ENCODE results near the gene SLC40A1. TPM values are rescaled to one million over a fixed set of nuclear protein-coding genes. Genes with fewer than 3 reads are reported as not detected.

The SLC40A1 gene
- total RNA-seq, 4 donors from 2014 or later: 115 to 285 (median 133) TPM

GRCh38 chr2:189625636-189626035, 45.0 kb upstream of the SLC40A1 start:
- 93 to 96% methylated on average over 2 of the region's 2 CpGs for WGBS, 2 donors

DNA sequence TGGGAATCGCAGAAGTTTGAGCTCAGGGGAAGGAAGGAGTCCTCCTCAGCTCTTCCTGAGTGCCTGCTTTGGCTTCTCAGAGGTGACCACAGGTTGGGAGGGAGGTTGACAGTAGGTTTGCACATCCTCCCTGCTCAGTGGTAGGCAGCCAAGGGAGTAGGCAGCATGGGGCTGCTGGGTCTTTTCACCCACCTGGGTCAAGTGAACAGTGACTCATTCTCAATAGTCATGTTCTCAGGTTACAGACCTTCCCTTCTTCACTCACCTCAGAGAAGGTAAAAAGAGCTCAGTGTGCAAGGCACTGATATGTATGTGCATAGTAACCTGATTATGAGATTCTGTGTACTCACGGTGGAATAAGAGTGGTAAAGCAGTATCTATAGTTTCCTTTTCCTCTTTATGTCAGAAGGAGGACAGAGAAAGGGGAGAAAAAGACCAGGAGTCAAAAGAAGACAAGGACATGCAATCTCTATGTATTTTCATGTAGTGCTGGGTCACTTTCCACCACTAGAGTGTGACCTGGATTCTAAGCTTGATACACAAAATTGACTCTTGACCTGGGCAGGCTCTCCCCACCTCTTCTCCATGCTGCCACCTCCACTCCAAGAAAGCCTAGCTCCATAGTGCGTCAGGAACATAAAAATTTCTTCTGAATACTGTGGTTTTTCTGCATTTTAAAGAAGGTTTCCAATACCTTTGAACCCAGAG, 44.2 kb upstream of the SLC40A1 start:
- intact Hi-C loops (cut with DNase I): loop anchor here (10.0 kb wide), 1 partner anchor 160 kb away; no protein-coding TSS in a partner anchor
- no peak overlapping the region for H3K27ac ChIP-seq
- WGBS, 2 donors: 75 to 79% methylated on average over 3 of the region's 3 CpGs
- no peak overlapping the region for H3K4me3 ChIP-seq (replicated peaks in 1 of 3)
- no peaks in the 10 kb centered on the region for H3K27me3 ChIP-seq
- DNase-seq: no peak
- no peaks in the 10 kb centered on the region for H3K4me1 ChIP-seq
- no peak for TF ChIP-seq POLR2A (IDR thresholded peaks at IDR 0.05)
- TF ChIP-seq, protein P1, sequence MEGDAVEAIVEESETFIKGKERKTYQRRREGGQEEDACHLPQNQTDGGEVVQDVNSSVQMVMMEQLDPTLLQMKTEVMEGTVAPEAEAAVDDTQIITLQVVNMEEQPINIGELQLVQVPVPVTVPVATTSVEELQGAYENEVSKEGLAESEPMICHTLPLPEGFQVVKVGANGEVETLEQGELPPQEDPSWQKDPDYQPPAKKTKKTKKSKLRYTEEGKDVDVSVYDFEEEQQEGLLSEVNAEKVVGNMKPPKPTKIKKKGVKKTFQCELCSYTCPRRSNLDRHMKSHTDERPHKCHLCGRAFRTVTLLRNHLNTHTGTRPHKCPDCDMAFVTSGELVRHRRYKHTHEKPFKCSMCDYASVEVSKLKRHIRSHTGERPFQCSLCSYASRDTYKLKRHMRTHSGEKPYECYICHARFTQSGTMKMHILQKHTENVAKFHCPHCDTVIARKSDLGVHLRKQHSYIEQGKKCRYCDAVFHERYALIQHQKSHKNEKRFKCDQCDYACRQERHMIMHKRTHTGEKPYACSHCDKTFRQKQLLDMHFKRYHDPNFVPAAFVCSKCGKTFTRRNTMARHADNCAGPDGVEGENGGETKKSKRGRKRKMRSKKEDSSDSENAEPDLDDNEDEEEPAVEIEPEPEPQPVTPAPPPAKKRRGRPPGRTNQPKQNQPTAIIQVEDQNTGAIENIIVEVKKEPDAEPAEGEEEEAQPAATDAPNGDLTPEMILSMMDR (IDR thresholded peaks at IDR 0.05): no peak
- no peaks in the 10 kb centered on the region for H3K9me3 ChIP-seq
- H3K36me3 ChIP-seq: no peaks in the 10 kb centered on the region

More at GRCh38 chr2:189625636-189626035, 45.0 kb upstream of the SLC40A1 start:
- no peaks in the 10 kb centered on the region for H3K4me1 ChIP-seq
- H3K4me3 ChIP-seq (replicated peaks in 1 of 3): no peak overlapping the region
- no peaks in the 10 kb centered on the region for H3K36me3 ChIP-seq
- H3K27ac ChIP-seq: no peak overlapping the region
- intact Hi-C loops (cut with DNase I): loop anchor here (10.0 kb wide), 1 partner anchor 161 kb away; no protein-coding TSS in a partner anchor
- H3K27me3 ChIP-seq: no peaks in the 10 kb centered on the region
- no peak for TF ChIP-seq POLR2A (IDR thresholded peaks at IDR 0.05)
- H3K9me3 ChIP-seq: no peaks in the 10 kb centered on the region
- no peak for DNase-seq

DNA sequence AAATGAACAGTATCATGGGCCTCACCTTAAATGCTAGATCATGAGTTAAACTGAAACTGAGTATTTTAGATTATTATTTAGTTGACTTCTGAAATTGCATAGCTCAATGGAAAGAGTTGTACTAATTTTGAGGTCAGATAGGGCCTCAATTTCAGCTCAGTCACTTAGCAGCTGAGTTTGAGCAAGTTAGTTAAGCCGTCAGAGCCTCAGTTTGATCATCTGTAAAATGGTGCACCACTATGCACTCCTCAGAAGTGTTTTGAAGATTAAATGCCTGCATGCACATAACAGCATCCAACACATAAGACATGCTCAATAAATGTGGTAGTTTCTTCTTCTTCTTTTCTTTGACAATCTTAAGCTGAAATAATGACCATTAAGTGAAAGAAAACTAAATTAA, 42.5 kb upstream of the SLC40A1 start:
- H3K27ac ChIP-seq: no peak overlapping the region
- intact Hi-C loops (cut with DNase I): loop anchor here (10.0 kb wide), 1 partner anchor 158 kb away; no protein-coding TSS in a partner anchor
- no peak for DNase-seq
- TF ChIP-seq, protein P1 (IDR thresholded peaks at IDR 0.05): no peak
- no peak for TF ChIP-seq POLR2A (IDR thresholded peaks at IDR 0.05)
- 97 to 100% methylated on average over 1 of the region's 1 CpG for WGBS, 2 donors
- H3K27me3 ChIP-seq: no peaks in the 10 kb centered on the region
- H3K9me3 ChIP-seq: no peaks in the 10 kb centered on the region
- no peak overlapping the region for H3K4me3 ChIP-seq (replicated peaks in 1 of 3)
- H3K36me3 ChIP-seq: no peaks in the 10 kb centered on the region
- no peaks in the 10 kb centered on the region for H3K4me1 ChIP-seq

DNA sequence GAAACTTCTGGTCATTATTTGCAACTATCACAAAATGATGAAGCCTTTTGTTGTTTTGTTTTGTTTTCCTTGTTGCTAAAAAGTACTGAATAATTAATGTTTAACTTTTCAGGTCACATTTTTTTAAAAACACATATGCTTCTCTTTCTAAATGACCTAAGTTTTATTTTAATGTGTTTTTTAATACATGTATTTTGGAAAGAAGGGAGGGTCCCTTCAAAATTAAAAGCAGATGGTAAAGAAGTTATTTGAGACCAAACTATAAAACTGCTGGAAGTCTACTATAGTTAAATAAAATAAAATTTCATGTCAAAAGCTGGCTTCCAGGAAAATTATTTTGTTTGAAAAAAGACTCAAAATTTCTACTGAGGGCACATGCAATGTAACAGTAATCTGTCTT, 41.2 kb upstream of the SLC40A1 start:
- no peak for DNase-seq
- no peak overlapping the region for H3K27ac ChIP-seq
- no peaks in the 10 kb centered on the region for H3K4me1 ChIP-seq
- H3K9me3 ChIP-seq: no peaks in the 10 kb centered on the region
- no peak overlapping the region for H3K4me3 ChIP-seq (replicated peaks in 1 of 3)
- intact Hi-C loops (cut with DNase I): loop anchor here (10.0 kb wide), 1 partner anchor 157 kb away; no protein-coding TSS in a partner anchor
- no peaks in the 10 kb centered on the region for H3K27me3 ChIP-seq
- no peaks in the 10 kb centered on the region for H3K36me3 ChIP-seq
- no peak for TF ChIP-seq POLR2A (IDR thresholded peaks at IDR 0.05)
- TF ChIP-seq, protein P1 (IDR thresholded peaks at IDR 0.05): no peak

GRCh38 chr2:189618197-189618596, 37.6 kb upstream of the SLC40A1 start:
- no peak overlapping the region for H3K4me3 ChIP-seq (replicated peaks in 1 of 3)
- DNase-seq: no peak
- 0% methylated on average over 1 of the region's 1 CpG for WGBS, 2 donors
- no peaks in the 10 kb centered on the region for H3K9me3 ChIP-seq
- no peak overlapping the region for H3K27ac ChIP-seq
- intact Hi-C loops (cut with DNase I): no loop called here
- TF ChIP-seq, protein P1 (IDR thresholded peaks at IDR 0.05): no peak
- TF ChIP-seq POLR2A (IDR thresholded peaks at IDR 0.05): no peak
- no peaks in the 10 kb centered on the region for H3K36me3 ChIP-seq
- H3K4me1 ChIP-seq: peaks cover 5 to 11% of the 10 kb centered on the region in 2 donors
- H3K27me3 ChIP-seq: no peaks in the 10 kb centered on the region

All from thyroid gland (tissue), 4 donors.